HG03095 (cell line): ENCODE data around the gene DDX3X.
A peak's percentile ranks its signal among the peaks of the same experiment; 100 is the strongest.

Experiments
- ATAC-seq: cut with Tn5 transposase; IDR thresholded peaks from one replicate; pipeline ENCODE4 v1.9.1; 2021; ENCODE audit warnings: moderate library complexity; ENCODE audit not compliant: unreplicated experiment

Gene DDX3X

DNA sequence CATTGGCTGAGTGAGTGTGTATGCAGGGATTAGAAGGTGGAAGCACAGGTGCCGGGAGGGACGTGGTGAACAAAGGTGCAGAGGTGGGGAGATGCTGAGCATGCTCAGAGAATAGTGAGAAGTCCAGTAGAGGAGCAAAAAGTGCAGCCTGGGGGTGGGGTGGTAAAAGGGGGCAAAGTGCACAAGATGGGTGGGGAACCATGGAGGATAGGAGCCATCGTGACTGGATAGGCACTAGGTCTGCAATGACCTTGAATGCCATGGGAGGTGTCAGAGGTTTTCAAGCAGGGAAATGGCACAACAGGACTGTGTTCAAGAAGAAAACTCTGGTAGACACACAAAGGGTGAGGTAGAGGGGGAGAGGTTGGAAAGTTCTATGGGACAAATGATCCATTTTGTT, 6.6 kb upstream of the DDX3X start:
- no peak for ATAC-seq

- no peak for ATAC-seq
These were observed 4.9 kb upstream of the DDX3X start for GRCh38 chrX:41329101-41329500.

GRCh38 chrX:41332005-41332404, 2.0 kb upstream of the DDX3X start:
- ATAC-seq = no peak

- ATAC-seq = peak; percentile 11
These were observed 1.5 kb upstream of the DDX3X start for GRCh38 chrX:41332408-41333002.

GRCh38 chrX:41333003-41333743, 789 bp upstream of the DDX3X start:
- ATAC-seq = peak; percentile 38

DNA sequence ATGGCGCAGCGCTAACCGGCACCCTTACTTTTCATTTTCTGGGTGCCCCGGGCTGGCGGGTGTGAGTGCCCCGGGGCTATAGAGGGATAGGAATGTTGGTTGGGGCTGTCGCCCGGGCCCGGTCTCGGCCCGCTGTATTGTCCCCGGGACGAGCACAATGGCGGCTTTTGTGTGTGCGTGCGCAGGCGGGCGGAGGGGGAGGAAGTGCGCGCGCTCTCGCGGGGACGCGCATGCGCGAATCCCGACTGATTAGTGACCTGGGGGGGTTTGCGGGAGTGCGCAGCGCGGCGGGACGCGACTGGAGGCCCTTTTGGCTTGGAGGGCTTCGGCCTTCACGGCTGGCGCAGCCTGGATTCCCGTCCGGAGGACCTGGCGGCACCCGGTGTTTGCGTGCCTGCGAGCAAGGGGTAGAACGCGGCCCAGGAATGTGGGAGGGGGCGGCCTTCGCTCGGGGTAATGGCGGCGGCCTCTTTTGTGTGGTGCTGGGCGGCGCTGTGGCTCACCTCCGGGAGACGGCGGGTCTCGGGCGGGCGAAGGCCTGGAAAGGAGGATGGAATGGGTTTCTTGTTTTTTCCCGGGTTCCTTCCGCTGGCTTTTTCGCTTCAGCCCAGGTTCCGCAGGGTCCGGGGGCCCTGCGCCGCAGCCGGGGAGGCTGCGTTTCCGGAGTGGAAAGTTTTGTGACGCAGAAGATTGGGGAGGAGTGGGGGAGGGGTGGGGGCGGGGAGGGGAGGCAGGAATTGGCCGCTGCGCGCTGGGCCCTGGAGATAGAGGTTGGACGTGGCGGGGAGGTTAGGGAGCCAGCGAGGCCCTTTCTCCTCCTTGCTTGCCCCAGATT, 618 bp downstream of the DDX3X start:
- ATAC-seq = peak; percentile 18

GRCh38 chrX:41335198-41335957, 1.4 kb downstream of the DDX3X start:
- ATAC-seq = no peak

DNA sequence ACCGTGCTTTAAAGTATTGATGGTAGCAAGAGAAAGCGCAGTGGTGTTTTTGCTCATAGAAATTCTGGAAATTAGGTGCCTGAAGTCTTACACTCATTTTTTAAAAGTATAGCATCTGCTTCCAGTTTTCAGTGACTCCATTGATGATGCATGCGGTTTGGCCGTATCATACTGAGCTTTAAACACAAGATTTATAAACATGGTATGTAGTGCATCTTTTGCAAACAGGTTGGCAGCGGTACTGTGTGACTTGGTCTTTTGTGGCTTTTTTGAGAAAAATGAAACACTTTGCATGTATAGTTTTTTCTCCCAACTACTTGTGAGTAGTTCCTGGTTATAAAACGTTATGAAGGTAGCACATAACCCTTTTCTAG, 2.0 kb downstream of the DDX3X start:
- ATAC-seq = no peak

DNA sequence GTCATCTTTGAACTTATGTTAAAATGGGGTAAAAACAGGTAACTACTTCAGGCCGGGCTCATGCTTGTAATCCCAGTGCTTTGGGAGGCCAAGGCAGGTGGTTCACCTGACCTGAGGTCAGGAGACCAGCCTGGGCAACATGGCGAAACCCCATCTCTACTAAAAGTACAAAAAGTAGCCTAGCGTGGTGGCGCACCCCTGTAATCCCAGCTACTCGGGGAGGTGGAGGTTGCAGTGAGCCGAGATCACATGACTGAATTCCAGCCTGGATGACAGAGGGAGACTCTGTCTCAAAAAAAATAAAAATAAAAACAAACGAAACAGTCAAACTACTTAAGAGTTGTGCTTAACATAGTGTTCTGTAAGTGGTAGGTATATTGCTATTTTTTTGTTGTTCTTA, 2.5 kb downstream of the DDX3X start:
- no peak for ATAC-seq

- no peak for ATAC-seq
These were observed 3.2 kb downstream of the DDX3X start for GRCh38 chrX:41337140-41337539.

GRCh38 chrX:41338436-41338835, 4.5 kb downstream of the DDX3X start:
- no peak for ATAC-seq

GRCh38 chrX:41339148-41339547, 5.2 kb downstream of the DDX3X start:
- no peak for ATAC-seq

GRCh38 chrX:41344053-41344452, 10.1 kb downstream of the DDX3X start:
- ATAC-seq = no peak

DNA sequence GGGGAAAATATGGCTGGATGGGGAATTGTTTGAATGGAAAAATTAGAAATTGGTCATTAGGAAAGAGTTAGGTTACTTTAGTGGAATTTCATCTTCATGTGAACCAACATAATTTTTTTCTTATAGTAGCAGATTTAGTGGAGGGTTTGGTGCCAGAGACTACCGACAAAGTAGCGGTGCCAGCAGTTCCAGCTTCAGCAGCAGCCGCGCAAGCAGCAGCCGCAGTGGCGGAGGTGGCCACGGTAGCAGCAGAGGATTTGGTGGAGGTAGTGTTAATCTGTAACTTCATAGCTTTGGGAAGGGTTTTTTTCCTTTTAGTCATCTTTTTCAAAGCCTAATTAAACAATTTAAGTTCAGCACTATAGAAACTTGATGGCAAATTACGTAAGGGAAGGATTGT, 13.2 kb downstream of the DDX3X start:
- ATAC-seq = no peak

- ATAC-seq = no peak
These were observed 14.6 kb downstream of the DDX3X start for GRCh38 chrX:41348551-41348950.

- ATAC-seq = no peak
These were observed 16.4 kb downstream of the DDX3X start for GRCh38 chrX:41350150-41350975.

DNA sequence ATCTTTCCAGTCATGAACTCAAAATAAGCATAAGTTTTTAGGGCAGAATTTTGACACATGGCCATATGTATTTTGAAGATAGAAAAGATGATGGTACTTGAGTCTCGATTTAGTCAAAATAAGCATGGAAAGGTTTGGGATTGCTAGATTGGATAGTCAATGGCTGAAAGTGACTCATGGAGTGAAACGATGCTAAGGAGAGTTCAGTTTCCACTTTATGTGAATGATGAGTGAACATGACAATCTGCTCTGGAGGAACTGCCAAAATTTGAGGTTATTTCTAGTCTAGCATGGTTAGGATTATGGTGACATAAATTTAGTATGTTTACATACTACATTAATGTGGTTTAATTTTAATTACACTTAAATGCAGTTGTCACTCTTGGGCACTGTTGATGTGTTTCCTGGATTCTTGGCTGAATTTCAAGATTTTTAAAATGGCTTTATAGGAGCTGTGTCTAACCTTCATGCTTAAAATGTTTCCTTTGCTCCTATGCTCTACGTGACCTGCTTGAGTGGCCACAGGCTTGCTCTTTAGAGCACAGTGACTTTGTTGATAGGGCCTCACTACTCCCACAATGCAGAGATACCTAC, 17.1 kb downstream of the DDX3X start:
- no peak for ATAC-seq

DNA sequence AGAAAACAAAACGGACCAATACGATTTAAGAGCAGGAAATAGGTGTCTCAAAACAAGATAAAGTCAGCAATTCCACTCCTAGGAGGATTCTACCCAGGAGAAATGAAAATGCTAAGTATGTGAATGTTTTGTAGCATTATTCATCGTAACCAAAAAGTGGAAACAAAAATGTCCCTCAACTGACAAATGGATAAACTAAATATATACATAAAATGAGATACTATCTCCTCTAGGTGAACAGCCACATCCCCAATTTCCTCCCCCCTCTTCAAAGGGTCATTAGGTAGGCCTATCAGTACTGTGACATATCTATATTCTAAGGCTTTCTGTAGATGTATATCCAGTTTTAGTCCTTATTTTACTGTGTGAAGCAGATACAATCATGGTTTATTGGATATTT, 18.0 kb downstream of the DDX3X start:
- ATAC-seq = no peak

DNA sequence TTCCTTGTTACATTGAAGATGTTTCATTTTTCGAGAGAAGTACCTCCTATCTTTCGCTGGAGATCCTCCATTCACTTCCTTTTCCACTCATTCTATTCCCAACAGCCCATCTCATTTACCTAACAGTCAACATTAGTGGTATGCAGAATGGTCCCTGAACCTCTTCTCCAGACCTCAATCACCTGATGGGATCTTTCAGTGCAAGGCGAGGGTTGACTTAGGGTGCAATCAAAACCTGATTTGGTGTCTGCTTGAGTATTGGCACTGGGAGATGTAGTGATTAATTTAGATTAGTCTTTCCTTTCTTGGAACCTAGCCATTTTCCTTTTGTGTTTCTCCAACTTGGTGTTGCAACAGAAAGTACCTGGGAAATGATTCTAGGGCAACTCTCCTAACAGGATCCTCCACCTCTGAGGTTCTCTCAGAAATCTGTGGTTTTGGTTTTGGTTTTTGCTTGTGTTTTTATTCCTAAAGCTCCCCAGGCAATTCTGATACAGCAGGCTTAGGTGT, 18.4 kb downstream of the DDX3X start:
- no peak for ATAC-seq

GRCh38 chrX:41353985-41354384, 20.0 kb downstream of the DDX3X start:
- no peak for ATAC-seq
